WTC11 (cell line): ENCODE data around the gene ANKK1. TPM values are rescaled to one million over a fixed set of nuclear protein-coding genes. Genes with fewer than 3 reads are reported as not detected.

Experiments
- ATAC-seq: fragments of 200-7000 bp; cut with Tn5 transposase; 2 replicates; pipeline ENCODE4 v1.10.0; 2021; ENCODE audit warnings: mild to moderate bottlenecking, moderate library complexity
- CTCF ChIA-PET: fragments of 300-600 bp; sonication (Branson Sonifier 250); formaldehyde crosslinking; loops from one replicate; lab custom pipeline; 2021; ENCODE audit warnings: antibody characterized with exemption; lab: Charles Lee
- POLR2A ChIA-PET: fragments of 350-600 bp; sonication (Branson Sonifier 250); formaldehyde crosslinking; loops from one replicate; lab custom pipeline; 2021; ENCODE audit warnings: antibody characterized with exemption; lab: Charles Lee
- DNase-seq: peaks from one replicate; pipeline ENCODE4 v3.0.0; 2021; ENCODE audit warnings: low spot score
- H3K27ac Mint-ChIP-seq: 2 replicates; pipeline ENCODE4 v1.8.0; 2021; ENCODE audit warnings: mixed read lengths
- H3K27me3 Mint-ChIP-seq: 2 replicates; pipeline ENCODE4 v1.8.0; 2021; ENCODE audit warnings: low read depth, mild to moderate bottlenecking, moderate library complexity, mixed read lengths
- H3K36me3 Mint-ChIP-seq: 2 replicates; pipeline ENCODE4 v1.8.0; 2021; ENCODE audit warnings: mixed read lengths
- H3K4me1 Mint-ChIP-seq: 2 replicates; pipeline ENCODE4 v1.8.0; 2022; ENCODE audit warnings: mixed read lengths
- H3K4me3 Mint-ChIP-seq: 2 replicates; pipeline ENCODE4 v1.8.0; 2021; ENCODE audit warnings: mild to moderate bottlenecking, moderate library complexity, mixed read lengths
- H3K9me3 Mint-ChIP-seq: 2 replicates; pipeline ENCODE4 v1.8.0; 2021; ENCODE audit warnings: mixed read lengths
- ATF6 ChIP-seq: sonication (generic); formaldehyde crosslinking; IDR thresholded peaks from 2 replicates; pipeline ENCODE4 v1.8.1; 2023; ENCODE audit warnings: mild to moderate bottlenecking, missing genetic modification reagents
- CDX4 ChIP-seq: fragments of 250-450 bp; sonication (Bioruptor Pico); IDR thresholded peaks from 2 replicates; pipeline ENCODE4 v1.9.0; 2021; ENCODE audit warnings: moderate library complexity, mild to moderate bottlenecking, inconsistent platforms, borderline replicate concordance
- CTCF ChIP-seq: fragments of 200-600 bp; IDR thresholded peaks from 2 replicates; pipeline ENCODE4 v1.8.0; 2022; ENCODE audit warnings: antibody characterized with exemption
- E2F1 ChIP-seq: sonication (generic); formaldehyde crosslinking; IDR thresholded peaks from 2 replicates; pipeline ENCODE4 v1.8.0; 2022; ENCODE audit warnings: mild to moderate bottlenecking, missing genetic modification reagents
- ELF4 ChIP-seq: sonication (generic); formaldehyde crosslinking; IDR thresholded peaks from 2 replicates; pipeline ENCODE4 v1.8.1; 2022; ENCODE audit warnings: low read depth, mild to moderate bottlenecking, moderate library complexity, missing genetic modification reagents
- EMX1 ChIP-seq: fragments of 250-450 bp; sonication (Bioruptor Pico); IDR thresholded peaks from 2 replicates; pipeline ENCODE4 v1.8.0; 2021; ENCODE audit warnings: mild to moderate bottlenecking
- ETV6 ChIP-seq: sonication (generic); formaldehyde crosslinking; IDR thresholded peaks from 2 replicates; pipeline ENCODE4 v1.8.1; 2022; ENCODE audit warnings: mild to moderate bottlenecking, missing genetic modification reagents
- GTF2I ChIP-seq: fragments of 250-450 bp; sonication (Bioruptor Pico); conservative IDR thresholded peaks from 2 replicates; pipeline ENCODE4 v1.4.0; 2021; ENCODE audit warnings: mild to moderate bottlenecking
- IRF2 ChIP-seq: sonication (generic); formaldehyde crosslinking; IDR thresholded peaks from 2 replicates; pipeline ENCODE4 v1.8.0; 2022; ENCODE audit warnings: low read depth, missing genetic modification reagents, borderline replicate concordance
- JUN ChIP-seq: sonication (generic); formaldehyde crosslinking; IDR thresholded peaks from 2 replicates; pipeline ENCODE4 v1.8.0; 2023; ENCODE audit warnings: mild to moderate bottlenecking, missing genetic modification reagents
- MXD4 ChIP-seq: fragments of 250-450 bp; sonication (Bioruptor Pico); IDR thresholded peaks from 2 replicates; pipeline ENCODE4 v1.8.0; 2021; ENCODE audit warnings: mild to moderate bottlenecking, moderate library complexity, borderline replicate concordance
- MYBL2 ChIP-seq: sonication (generic); formaldehyde crosslinking; IDR thresholded peaks from 2 replicates; pipeline ENCODE4 v1.8.1; 2023; ENCODE audit warnings: mild to moderate bottlenecking, moderate library complexity, missing genetic modification reagents
- PRRX2 ChIP-seq: fragments of 250-450 bp; sonication (Bioruptor Pico); IDR thresholded peaks from 2 replicates; pipeline ENCODE4 v1.8.0; 2021; ENCODE audit warnings: mild to moderate bottlenecking
- SMAD3 ChIP-seq: sonication (generic); formaldehyde crosslinking; IDR thresholded peaks from 2 replicates; pipeline ENCODE4 v1.8.0; 2022; ENCODE audit warnings: missing genetic modification reagents, mild to moderate bottlenecking, borderline replicate concordance
- SMAD4 ChIP-seq: sonication (generic); formaldehyde crosslinking; IDR thresholded peaks from 2 replicates; pipeline ENCODE4 v1.8.0; 2022; ENCODE audit warnings: mild to moderate bottlenecking, missing genetic modification reagents
- SP1 ChIP-seq: sonication (generic); formaldehyde crosslinking; conservative IDR thresholded peaks from 2 replicates; pipeline ENCODE4 v1.8.1; 2022; ENCODE audit warnings: missing genetic modification reagents
- TEAD4 ChIP-seq: sonication (generic); formaldehyde crosslinking; IDR thresholded peaks from 2 replicates; pipeline ENCODE4 v1.8.0; 2022; ENCODE audit warnings: mild to moderate bottlenecking, missing genetic modification reagents
- TP53 ChIP-seq: sonication (generic); formaldehyde crosslinking; IDR thresholded peaks from 2 replicates; pipeline ENCODE4 v1.8.1; 2023; ENCODE audit warnings: mild to moderate bottlenecking, missing genetic modification reagents
- ZBTB43 ChIP-seq: sonication (generic); formaldehyde crosslinking; IDR thresholded peaks from 2 replicates; pipeline ENCODE4 v1.8.1; 2023; ENCODE audit warnings: mild to moderate bottlenecking, missing genetic modification reagents
- ZNF396 ChIP-seq: fragments of 250-450 bp; sonication (Bioruptor Pico); IDR thresholded peaks from 2 replicates; pipeline ENCODE4 v1.8.0; 2021; ENCODE audit warnings: mild to moderate bottlenecking, moderate library complexity, borderline replicate concordance
- ZNF416 ChIP-seq: fragments of 250-450 bp; sonication (Bioruptor Pico); IDR thresholded peaks from 2 replicates; pipeline ENCODE4 v1.9.0; 2021; ENCODE audit warnings: mild to moderate bottlenecking, inconsistent platforms
- total RNA-seq: library from RNA; stranded (reverse); gene quantifications from 3 replicates; pipeline ENCODE4 v1.2.3, GENCODE V29; 2021

ANKK1 gene
- total RNA-seq, 1 experiment from 2014 or later, result 0.15 TPM

- H3K27me3 Mint-ChIP-seq, result no peaks in the 10 kb centered on the region; the same call in none of the 2 replicates
- no peaks in the 10 kb centered on the region for H3K4me1 Mint-ChIP-seq
- ATAC-seq, result no peak
- no peaks in the 10 kb centered on the region for H3K9me3 Mint-ChIP-seq
- TF ChIP-seq ZBTB43 (CRISPR knock-in tag) (no peak), E2F1 (CRISPR knock-in tag) (no peak), IRF2 (no peak), TP53 (CRISPR knock-in tag) (no peak), ZNF396 (no peak), MYBL2 (no peak), ETV6 (CRISPR knock-in tag) (no peak), CDX4 (no peak), ATF6 (CRISPR knock-in tag) (no peak), CTCF (no peak), SMAD4 (no peak), ELF4 (CRISPR knock-in tag) (no peak), JUN (CRISPR knock-in tag) (no peak), ZNF416 (no peak), EMX1 (CRISPR knock-in tag) (no peak)
- no peak for DNase-seq
- ChIA-PET CTCF (no interaction called here), POLR2A (no interaction called here)
- no peak overlapping the region for H3K27ac Mint-ChIP-seq
- H3K36me3 Mint-ChIP-seq, result no peaks in the 10 kb centered on the region
- no peak overlapping the region for H3K4me3 Mint-ChIP-seq
Observed at GRCh38 chr11:113394919-113395318, 7.3 kb downstream of the ANKK1 start.

GRCh38 chr11:113395782-113396336, 8.3 kb downstream of the ANKK1 start:
- no peak for DNase-seq
- H3K27ac Mint-ChIP-seq, result no peak overlapping the region
- no peaks in the 10 kb centered on the region for H3K4me1 Mint-ChIP-seq
- no peak for TF ChIP-seq SP1 (CRISPR knock-in tag)
- TF ChIP-seq SMAD3, result no peak
- no peak for TF ChIP-seq GTF2I
- no peak for TF ChIP-seq MXD4 (CRISPR knock-in tag)
- TF ChIP-seq PRRX2, result no peak
- TF ChIP-seq TEAD4 (CRISPR knock-in tag), result no peak
- ATAC-seq, result no peak
- POLR2A ChIA-PET, result no interaction called here
- H3K27me3 Mint-ChIP-seq, result no peaks in the 10 kb centered on the region; the same call in none of the 2 replicates
- H3K36me3 Mint-ChIP-seq, result no peaks in the 10 kb centered on the region
- CTCF ChIA-PET, result no interaction called here
- H3K9me3 Mint-ChIP-seq, result no peaks in the 10 kb centered on the region
- H3K4me3 Mint-ChIP-seq, result no peak overlapping the region
